GM18517 (cell line): Measurements from ENCODE around the gene PDE9A.
"Not testable (repeated sequence)": the region's sequence is repeated elsewhere in the genome, so short reads cannot be mapped to it uniquely, and the experiment has no call there.

Source experiments
- ATAC-seq: cut with Tn5 transposase; IDR thresholded peaks from one replicate; pipeline ENCODE4 v1.9.1; 2021; ENCODE audit warnings: mild to moderate bottlenecking, moderate library complexity; ENCODE audit not compliant: unreplicated experiment

The PDE9A gene

GRCh38 chr21:42624095-42624790, 29.2 kb upstream of the PDE9A start:
- ATAC-seq: no peak

GRCh38 chr21:42624936-42625335, 28.5 kb upstream of the PDE9A start:
- no peak for ATAC-seq

- ATAC-seq: no peak
These were observed 27.2 kb upstream of the PDE9A start for GRCh38 chr21:42626171-42626570.

- no peak for ATAC-seq
These were observed 25.7 kb upstream of the PDE9A start for GRCh38 chr21:42627527-42628289.

- ATAC-seq: not testable (repeated sequence)
These were observed 24.9 kb upstream of the PDE9A start for GRCh38 chr21:42628466-42629061.

GRCh38 chr21:42629933-42630589, 23.4 kb upstream of the PDE9A start:
- no peak for ATAC-seq

- ATAC-seq: no peak
These were observed 22.8 kb upstream of the PDE9A start for GRCh38 chr21:42630626-42631025.

GRCh38 chr21:42631142-42631541, 22.3 kb upstream of the PDE9A start:
- no peak for ATAC-seq

GRCh38 chr21:42632336-42632751, 21.1 kb upstream of the PDE9A start:
- no peak for ATAC-seq

GRCh38 chr21:42632771-42633690, 20.4 kb upstream of the PDE9A start:
- ATAC-seq: no peak

- no peak for ATAC-seq
These were observed 19.6 kb upstream of the PDE9A start for GRCh38 chr21:42633858-42634257.

- no peak for ATAC-seq
These were observed 17.4 kb upstream of the PDE9A start for GRCh38 chr21:42635848-42636519.

GRCh38 chr21:42636520-42637266, 16.7 kb upstream of the PDE9A start:
- no peak for ATAC-seq

GRCh38 chr21:42637267-42638041, 16.0 kb upstream of the PDE9A start:
- ATAC-seq: no peak

GRCh38 chr21:42638266-42638863, 15.1 kb upstream of the PDE9A start:
- ATAC-seq: no peak

GRCh38 chr21:42639646-42640152, 13.7 kb upstream of the PDE9A start:
- no peak for ATAC-seq

GRCh38 chr21:42640486-42640885, 12.9 kb upstream of the PDE9A start:
- ATAC-seq: no peak
